Left ventricle myocardium superior (tissue), 1 donor: ENCODE results near the gene GARRE1. TPM values are rescaled to one million over a fixed set of nuclear protein-coding genes. Genes with fewer than 3 reads are reported as not detected.
A peak's percentile ranks its signal among the peaks of the same experiment; 100 is the strongest.

ENCODE experiments used
- ATAC-seq: fragments of 200-7000 bp; cut with Tn5 transposase; one replicate; pipeline ENCODE4 v1.9.1; 2020; ENCODE audit warnings: mild to moderate bottlenecking, moderate library complexity
- DNase-seq: peaks from one replicate; pipeline ENCODE4 v3.0.0-alpha.2; 2020
- intact Hi-C: fragments of 100-400 bp; cut with micrococcal nuclease; formaldehyde crosslinking; loops from one replicate; pipeline ENCODE4 v1.11.0; 2022
- total RNA-seq: library from RNA; stranded (reverse); fragmentation: NEBNext Ultra II Directional; extraction: Animal tissue kit (Norgen Biotek cat#: 25700); gene quantifications from one replicate; pipeline ENCODE4 v1.2.1, GENCODE V29; 2021
- donor health status: DM: no; HTN: yes; CAD: no; lungs with severe emphysema.

The GARRE1 gene
- total RNA-seq, 1 donor from 2014 or later, result 19.8 TPM

- intact Hi-C loops, result no loop called here
- DNase-seq (peak; percentile 66), ATAC-seq (peak; percentile 59)
These were observed 511 bp downstream of the GARRE1 start for GRCh38 chr19:34254698-34255432.

- intact Hi-C loops, result no loop called here
These were observed 1.2 kb downstream of the GARRE1 start for GRCh38 chr19:34255546-34255945.

GRCh38 chr19:34256835-34257558 is 2.6 kb downstream of the GARRE1 start:
- no peak for DNase-seq
- intact Hi-C loops, result no loop called here
- no peak for ATAC-seq

More at GRCh38 chr19:34255546-34255945, 1.2 kb downstream of the GARRE1 start:
- ATAC-seq (no peak), DNase-seq (no peak)

GRCh38 chr19:34257559-34257924 is 3.2 kb downstream of the GARRE1 start:
- intact Hi-C loops, result no loop called here
- no peak for DNase-seq

GRCh38 chr19:34259367-34260095 is 5.2 kb downstream of the GARRE1 start:
- DNase-seq, result no peak
- intact Hi-C loops, result no loop called here
- no peak for ATAC-seq

More at GRCh38 chr19:34257559-34257924, 3.2 kb downstream of the GARRE1 start:
- no peak for ATAC-seq

- intact Hi-C loops, result no loop called here
- DNase-seq, result no peak
- peak; percentile 45 for ATAC-seq
These were observed 6.4 kb downstream of the GARRE1 start for GRCh38 chr19:34260771-34261173.

GRCh38 chr19:34261334-34262109 is 7.2 kb downstream of the GARRE1 start:
- DNase-seq (no peak), ATAC-seq (peak; percentile 24)
- intact Hi-C loops, result no loop called here

GRCh38 chr19:34263745-34264237 is 9.4 kb downstream of the GARRE1 start:
- intact Hi-C loops, result no loop called here
- ATAC-seq, result no peak

GRCh38 chr19:34265221-34265650 is 10.9 kb downstream of the GARRE1 start:
- DNase-seq (no peak), ATAC-seq (peak; percentile 31)
- intact Hi-C loops, result no loop called here

More at GRCh38 chr19:34263745-34264237, 9.4 kb downstream of the GARRE1 start:
- no peak for DNase-seq

- ATAC-seq (no peak), DNase-seq (no peak)
- intact Hi-C loops, result no loop called here
These were observed 14.7 kb downstream of the GARRE1 start for GRCh38 chr19:34269081-34269480.

GRCh38 chr19:34269489-34269888 is 15.1 kb downstream of the GARRE1 start:
- intact Hi-C loops, result no loop called here
- no peak for ATAC-seq
- no peak for DNase-seq

GRCh38 chr19:34269968-34270621 is 15.7 kb downstream of the GARRE1 start:
- ATAC-seq, result peak; percentile 83
- intact Hi-C loops, result no loop called here
- DNase-seq, result peak; percentile 59

- no peak for ATAC-seq
These were observed 18.8 kb downstream of the GARRE1 start for GRCh38 chr19:34273121-34273520.

GRCh38 chr19:34274284-34274826 is 20.0 kb downstream of the GARRE1 start:
- DNase-seq (no peak), ATAC-seq (no peak)
- intact Hi-C loops, result no loop called here

More at GRCh38 chr19:34273121-34273520, 18.8 kb downstream of the GARRE1 start:
- DNase-seq, result no peak
- intact Hi-C loops, result no loop called here

GRCh38 chr19:34274827-34275625 is 20.7 kb downstream of the GARRE1 start:
- intact Hi-C loops, result no loop called here
- ATAC-seq (no peak), DNase-seq (no peak)

GRCh38 chr19:34275705-34276104 is 21.4 kb downstream of the GARRE1 start:
- ATAC-seq (no peak), DNase-seq (no peak)

GRCh38 chr19:34276614-34277013 is 22.3 kb downstream of the GARRE1 start:
- intact Hi-C loops, result no loop called here
- DNase-seq, result no peak
- ATAC-seq, result no peak

More at GRCh38 chr19:34275705-34276104, 21.4 kb downstream of the GARRE1 start:
- intact Hi-C loops, result no loop called here
